K562 (cell line): Measurements from ENCODE around the gene LAPTM5. TPM values are rescaled to one million over a fixed set of nuclear protein-coding genes. Genes with fewer than 3 reads are reported as not detected.

Experiments
- ARID3B ChIP-seq: fragments of 250-450 bp; sonication (Bioruptor Pico); IDR thresholded peaks from 2 replicates; pipeline ENCODE4 v1.4.0; 2020; ENCODE audit warnings: borderline replicate concordance
- BRD9 ChIP-seq: fragments of 450-650 bp; IDR thresholded peaks from 2 replicates; pipeline ENCODE4 v1.6.1; 2018; ENCODE audit warnings: low read depth; ENCODE audit not compliant: partially characterized antibody
- CHD1 ChIP-seq: fragments of 200-600 bp; sonication (generic); IDR thresholded peaks from one replicate; pipeline ENCODE4 v1.6.1; 2012; ENCODE audit warnings: mild to moderate bottlenecking, moderate library complexity, low read length, inconsistent platforms
- CHD4 ChIP-seq: fragments of 200-600 bp; sonication (generic); IDR thresholded peaks from 3 replicates; pipeline ENCODE4 v1.6.1; 2012; ENCODE audit warnings: low read depth, mild to moderate bottlenecking, mixed read lengths, low read length, inconsistent platforms; ENCODE audit not compliant: insufficient read depth, insufficient replicate concordance, poor library complexity, severe bottlenecking
- CREM ChIP-seq: IDR thresholded peaks from 2 replicates; pipeline ENCODE4 v1.6.1; 2014; ENCODE audit warnings: antibody characterized with exemption, low read depth
- ETV1 ChIP-seq: fragments of 450-650 bp; conservative IDR thresholded peaks from 2 replicates; pipeline ENCODE4 v1.6.1; 2016; ENCODE audit warnings: missing genetic modification characterization, control low read depth, low read depth, missing compliant biosample characterization
- GATAD2B ChIP-seq: fragments of 450-650 bp; IDR thresholded peaks from 2 replicates; pipeline ENCODE4 v1.6.1; 2017; ENCODE audit warnings: mild to moderate bottlenecking, borderline replicate concordance
- HNRNPUL1 ChIP-seq: fragments of 200-400 bp; formaldehyde crosslinking; IDR thresholded peaks from 2 replicates; pipeline ENCODE4 v1.6.1; 2017; ENCODE audit warnings: low read length
- JUND ChIP-seq, 2 experiments: IDR thresholded peaks; 2 replicates in 1 of 2; 3 replicates in 1 of 2; pipeline ENCODE4 v1.6.1; 2011; ENCODE audit warnings: borderline replicate concordance in 2 of 2, low read depth in 2 of 2, low read length in 2 of 2, improper control_type of control experiment in 1 of 2, missing biosample characterization in 1 of 2, missing genetic modification characterization in 1 of 2, missing genetic modification reagents in 1 of 2
- MYC ChIP-seq, 2 experiments: fragments of 250-450 bp in 1 of 2; sonication (Bioruptor Pico) in 1 of 2; IDR thresholded peaks; 2 replicates each; pipeline versions ENCODE4 v1.5.1 to v1.6.1; 2012 to 2021; ENCODE audit warnings: low read depth in 2 of 2, borderline replicate concordance in 1 of 2, improper control_type of control experiment in 1 of 2, low read length in 1 of 2, mild to moderate bottlenecking in 1 of 2, moderate library complexity in 1 of 2
- NUFIP1 ChIP-seq: fragments of 450-650 bp; IDR thresholded peaks from 2 replicates; pipeline ENCODE4 v1.6.1; 2018; ENCODE audit not compliant: partially characterized antibody
- PRMT5 ChIP-seq: sonication (generic); formaldehyde crosslinking; IDR thresholded peaks from 2 replicates; pipeline ENCODE4 v1.5.0; 2020; ENCODE audit warnings: missing genetic modification reagents
- RAD51 ChIP-seq: fragments of 450-650 bp; IDR thresholded peaks from 2 replicates; pipeline ENCODE4 v1.7.1; 2016; ENCODE audit warnings: low read depth, mild to moderate bottlenecking, borderline replicate concordance
- SRSF9 ChIP-seq: fragments of 200-400 bp; formaldehyde crosslinking; IDR thresholded peaks from 2 replicates; pipeline ENCODE4 v1.6.1; 2017; ENCODE audit warnings: low read depth, low read length, borderline replicate concordance
- STAG1 ChIP-seq: sonication (generic); formaldehyde crosslinking; IDR thresholded peaks from 2 replicates; pipeline ENCODE4 v1.5.0; 2020; ENCODE audit warnings: missing genetic modification reagents, borderline replicate concordance
- TCF15 ChIP-seq: fragments of 250-450 bp; sonication (Bioruptor Pico); IDR thresholded peaks from 2 replicates; pipeline ENCODE4 v1.8.0; 2022; ENCODE audit warnings: moderate library complexity, mild to moderate bottlenecking, inconsistent platforms
- TSHZ1 ChIP-seq: fragments of 250-450 bp; sonication (Bioruptor Pico); IDR thresholded peaks from 2 replicates; pipeline ENCODE4 v1.4.0; 2020; ENCODE audit warnings: mild to moderate bottlenecking, moderate library complexity
- XRCC5 ChIP-seq: fragments of 200-400 bp; formaldehyde crosslinking; IDR thresholded peaks from 2 replicates; pipeline ENCODE4 v1.6.1; 2017; ENCODE audit warnings: low read depth, mild to moderate bottlenecking, low read length
- ZNF707 ChIP-seq: fragments of 250-450 bp; sonication (Bioruptor Pico); conservative IDR thresholded peaks from 2 replicates; pipeline ENCODE4 v1.8.0; 2022; ENCODE audit warnings: inconsistent platforms, mild to moderate bottlenecking, moderate library complexity
- polyA plus RNA-seq, 8 experiments: library from polyadenylated mRNA; depleted of rRNA in 4 of 8; stranded (reverse) in 5 of 8; unstranded in 3 of 8; fragments of >200 nt; fragmentation: Nextera tagmentation in 2 of 8; fragmentation: Illumina TruSeq in 1 of 8; extraction: Ambion mirVana in 2 of 8; extraction: Trizol in 1 of 8; gene quantifications; 2 replicates each; pipeline versions ENCODE4 v1.2.1 to v1.2.3, GENCODE V29; 2011 to 2014; ENCODE audit warnings: inconsistent platforms in 1 of 8, missing spikeins in 1 of 8
- total RNA-seq, 7 experiments: library from RNA; depleted of rRNA in 6 of 7; stranded (reverse); fragments of >200 nt in 6 of 7; fragmentation: Illumina TruSeq in 2 of 7; extraction: Trizol in 2 of 7; gene quantifications; 2 replicates each; pipeline versions ENCODE4 v1.2.1 to v1.2.3, GENCODE V29; 2011 to 2021; ENCODE audit warnings: low replicate concordance in 1 of 7
- TF ChIP-seq, protein P1 (sequence below), 2 experiments: fragments of 450-650 bp; IDR thresholded peaks; 2 replicates each; pipeline ENCODE4 v1.6.1; 2016

LAPTM5 gene
- total and polyA plus RNA-seq, 9 of the 15 experiments (the other 6 are each of a cell fraction or from before 2014, with no cell fraction given) = 2.4 to 47.3 (median 20.3) TPM

DNA sequence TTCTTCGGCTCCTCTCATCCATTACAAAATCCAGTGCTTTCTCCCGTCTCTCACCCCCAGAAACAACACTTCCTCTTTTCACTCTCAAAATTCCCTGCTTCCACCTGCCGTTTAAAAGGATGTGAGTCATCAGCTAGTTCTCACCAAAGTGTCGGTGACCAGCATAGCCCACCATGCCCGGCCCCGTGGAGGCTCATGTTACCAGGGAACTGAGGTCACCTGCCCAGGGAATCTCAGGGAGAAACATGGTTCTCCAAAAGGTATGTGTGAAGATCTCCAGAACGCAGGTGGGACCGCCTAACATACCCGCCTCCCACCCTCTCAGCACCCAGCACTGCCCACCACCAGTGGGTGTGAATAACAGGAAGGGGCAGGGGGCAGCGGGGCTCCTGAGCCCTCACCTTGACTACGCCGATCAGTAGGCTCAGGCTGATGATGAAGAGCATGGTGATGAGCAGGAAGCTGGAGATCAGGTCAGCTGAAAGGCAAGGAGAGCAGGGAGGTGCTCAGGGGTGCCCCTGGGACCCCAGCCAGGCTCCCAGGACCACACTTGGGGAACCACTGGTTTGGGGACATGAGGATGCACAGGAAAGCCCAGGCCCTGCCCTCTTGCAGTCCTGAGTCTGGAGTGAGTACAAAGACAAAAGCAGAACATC, 16.2 kb downstream of the LAPTM5 start (continued):
- no peak; the same call in 1 of the 2 replicates for TF ChIP-seq MYC (IDR thresholded peaks at IDR 0.05; ENCODE audit: low read depth, low read length)
- TF ChIP-seq MYC (CRISPR knock-in tag; IDR thresholded peaks at IDR 0.05; ENCODE audit: borderline replicate concordance, low read depth) = no peak
- no peak for TF ChIP-seq RAD51
- no peak for TF ChIP-seq GATAD2B
- peak; percentile 40; the same call in 1 of the 2 replicates for TF ChIP-seq CREM
- no peak for TF ChIP-seq NUFIP1
- TF ChIP-seq, protein P1, sequence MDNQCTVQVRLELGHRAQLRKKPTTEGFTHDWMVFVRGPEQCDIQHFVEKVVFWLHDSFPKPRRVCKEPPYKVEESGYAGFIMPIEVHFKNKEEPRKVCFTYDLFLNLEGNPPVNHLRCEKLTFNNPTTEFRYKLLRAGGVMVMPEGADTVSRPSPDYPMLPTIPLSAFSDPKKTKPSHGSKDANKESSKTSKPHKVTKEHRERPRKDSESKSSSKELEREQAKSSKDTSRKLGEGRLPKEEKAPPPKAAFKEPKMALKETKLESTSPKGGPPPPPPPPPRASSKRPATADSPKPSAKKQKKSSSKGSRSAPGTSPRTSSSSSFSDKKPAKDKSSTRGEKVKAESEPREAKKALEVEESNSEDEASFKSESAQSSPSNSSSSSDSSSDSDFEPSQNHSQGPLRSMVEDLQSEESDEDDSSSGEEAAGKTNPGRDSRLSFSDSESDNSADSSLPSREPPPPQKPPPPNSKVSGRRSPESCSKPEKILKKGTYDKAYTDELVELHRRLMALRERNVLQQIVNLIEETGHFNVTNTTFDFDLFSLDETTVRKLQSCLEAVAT (IDR thresholded peaks at IDR 0.05) = no peak
- no peak for TF ChIP-seq TSHZ1 (CRISPR knock-in tag)
- peak; percentile 94 for TF ChIP-seq JUND (IDR thresholded peaks at IDR 0.05; ENCODE audit: borderline replicate concordance, low read depth, low read length)
- TF ChIP-seq JUND (tag; IDR thresholded peaks at IDR 0.05; ENCODE audit: borderline replicate concordance, low read depth, low read length) = peak; percentile 90; the same call in 2 of the 3 replicates
- TF ChIP-seq CHD1 = no peak
- no peak for TF ChIP-seq STAG1 (CRISPR knock-in tag)
- no peak for TF ChIP-seq PRMT5 (CRISPR knock-in tag)
- TF ChIP-seq BRD9 = no peak
- 0 out of 2 replicates have a peak, but pooled peaks have one; percentile 29 for TF ChIP-seq ETV1 (tag)
- no peak for TF ChIP-seq SRSF9
- TF ChIP-seq CHD4 = no peak
- no peak for TF ChIP-seq HNRNPUL1
- no peak for TF ChIP-seq TCF15 (CRISPR knock-in tag)
- TF ChIP-seq ZNF707 = no peak
- no peak for TF ChIP-seq XRCC5
- TF ChIP-seq ARID3B (CRISPR knock-in tag) = no peak
